Right atrium auricular region (tissue), 2 donors: ENCODE measurements around the gene REV3L. TPM values are rescaled to one million over a fixed set of nuclear protein-coding genes. Genes with fewer than 3 reads are reported as not detected.

Experiments
- DNase-seq: peaks from one replicate; pipeline ENCODE4 v3.0.0-alpha.2; 2019; ENCODE audit warnings: low spot score
- H3K27ac ChIP-seq, 2 donors: fragments of 200-600 bp; sonication (generic); 1 replicate in 1 of 2; 2 replicates in 1 of 2; pipeline ENCODE4 v1.5.1; 2016 to 2019
- H3K27me3 ChIP-seq, 2 donors: fragments of 200-600 bp; sonication (generic); one replicate each; pipeline versions ENCODE4 v1.5.1 to v1.6.0; 2017 to 2019
- H3K36me3 ChIP-seq: fragments of 200-600 bp; sonication (generic); one replicate; pipeline ENCODE4 v1.5.1; 2016
- H3K4me1 ChIP-seq, 2 donors: fragments of 200-600 bp; sonication (generic); one replicate each; pipeline versions ENCODE4 v1.5.1 to v1.6.0; 2017 to 2019
- H3K4me3 ChIP-seq, 2 donors: fragments of 200-600 bp; sonication (generic); 1 replicate in 1 of 2; 2 replicates in 1 of 2; pipeline ENCODE4 v1.5.1; 2017 to 2019; ENCODE audit warnings: mild to moderate bottlenecking in 1 of 2, moderate library complexity in 1 of 2
- H3K9me3 ChIP-seq, 2 donors: fragments of 200-600 bp; sonication (generic); one replicate each; pipeline ENCODE4 v1.5.1; 2019
- total RNA-seq, 2 donors: library from RNA; depleted of rRNA; stranded (reverse); fragments of >200 nt; gene quantifications; one replicate each; pipeline ENCODE4 v1.1.0, GENCODE V29; 2016
- TF ChIP-seq, protein P1 (sequence below), 2 donors: fragments of 200-600 bp; sonication (generic); IDR thresholded peaks; one replicate each; pipeline ENCODE4 v1.5.1; 2019; ENCODE audit warnings: antibody characterized with exemption in 2 of 2

Gene REV3L
- total RNA-seq, 2 donors from 2014 or later = 14.5 to 34.2 TPM

- no peak for DNase-seq
- peak overlapping the region; percentile 51 to 63 for H3K27ac ChIP-seq
- H3K27me3 ChIP-seq = no peaks in the 10 kb centered on the region
- H3K9me3 ChIP-seq = peaks cover 0 to 10% of the 10 kb centered on the region in 2 donors
- no peak overlapping the region for H3K4me3 ChIP-seq
- TF ChIP-seq, protein P1, sequence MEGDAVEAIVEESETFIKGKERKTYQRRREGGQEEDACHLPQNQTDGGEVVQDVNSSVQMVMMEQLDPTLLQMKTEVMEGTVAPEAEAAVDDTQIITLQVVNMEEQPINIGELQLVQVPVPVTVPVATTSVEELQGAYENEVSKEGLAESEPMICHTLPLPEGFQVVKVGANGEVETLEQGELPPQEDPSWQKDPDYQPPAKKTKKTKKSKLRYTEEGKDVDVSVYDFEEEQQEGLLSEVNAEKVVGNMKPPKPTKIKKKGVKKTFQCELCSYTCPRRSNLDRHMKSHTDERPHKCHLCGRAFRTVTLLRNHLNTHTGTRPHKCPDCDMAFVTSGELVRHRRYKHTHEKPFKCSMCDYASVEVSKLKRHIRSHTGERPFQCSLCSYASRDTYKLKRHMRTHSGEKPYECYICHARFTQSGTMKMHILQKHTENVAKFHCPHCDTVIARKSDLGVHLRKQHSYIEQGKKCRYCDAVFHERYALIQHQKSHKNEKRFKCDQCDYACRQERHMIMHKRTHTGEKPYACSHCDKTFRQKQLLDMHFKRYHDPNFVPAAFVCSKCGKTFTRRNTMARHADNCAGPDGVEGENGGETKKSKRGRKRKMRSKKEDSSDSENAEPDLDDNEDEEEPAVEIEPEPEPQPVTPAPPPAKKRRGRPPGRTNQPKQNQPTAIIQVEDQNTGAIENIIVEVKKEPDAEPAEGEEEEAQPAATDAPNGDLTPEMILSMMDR (IDR thresholded peaks at IDR 0.05) = no peak
- H3K4me1 ChIP-seq = peaks cover 0 to 20% of the 10 kb centered on the region in 2 donors
- peaks cover 17% of the 10 kb centered on the region for H3K36me3 ChIP-seq
Measured at GRCh38 chr6:111462770-111463391, 20.1 kb downstream of the REV3L start.

GRCh38 chr6:111461860-111462259, 21.2 kb downstream of the REV3L start:
- no peak for DNase-seq
- H3K27ac ChIP-seq = no peak overlapping the region
- TF ChIP-seq, protein P1 (IDR thresholded peaks at IDR 0.05) = no peak
- H3K9me3 ChIP-seq = peaks cover 0 to 10% of the 10 kb centered on the region in 2 donors
- peaks cover 17% of the 10 kb centered on the region for H3K36me3 ChIP-seq
- no peak overlapping the region for H3K4me3 ChIP-seq
- H3K4me1 ChIP-seq = peaks cover 0 to 20% of the 10 kb centered on the region in 2 donors
- no peaks in the 10 kb centered on the region for H3K27me3 ChIP-seq

DNA sequence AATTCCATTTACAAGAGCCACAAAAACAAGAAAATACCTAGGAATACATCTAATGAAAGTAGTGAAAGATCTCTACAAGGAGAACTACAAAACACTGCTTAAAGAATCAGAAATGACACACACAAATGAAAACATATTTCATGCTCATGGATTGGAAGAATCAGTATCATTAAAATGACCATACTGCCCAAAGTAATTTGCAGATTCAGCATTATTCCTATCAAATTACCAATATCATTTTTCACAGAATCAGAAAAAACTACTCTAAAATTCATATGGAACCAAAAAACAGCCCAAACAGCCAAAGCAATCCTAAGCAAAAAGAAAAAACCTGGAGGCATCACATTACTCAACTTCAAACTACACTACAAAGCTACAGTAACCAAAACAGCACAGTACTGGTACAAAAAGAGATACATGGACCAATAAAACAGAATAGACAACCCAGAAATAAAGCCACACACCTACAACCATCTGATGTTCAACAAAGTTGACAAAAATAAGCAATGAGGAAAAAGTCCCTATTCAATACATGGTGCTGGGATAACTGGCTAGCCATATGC, 24.3 kb downstream of the REV3L start:
- peaks cover 0 to 10% of the 10 kb centered on the region in 2 donors for H3K9me3 ChIP-seq
- DNase-seq = no peak
- peaks cover 13% of the 10 kb centered on the region for H3K36me3 ChIP-seq
- TF ChIP-seq, protein P1 (IDR thresholded peaks at IDR 0.05) = no peak
- H3K27me3 ChIP-seq = no peaks in the 10 kb centered on the region
- H3K27ac ChIP-seq = no peak overlapping the region
- H3K4me3 ChIP-seq = no peak overlapping the region
- peaks cover 0 to 28% of the 10 kb centered on the region in 2 donors for H3K4me1 ChIP-seq

GRCh38 chr6:111456208-111456607, 26.8 kb downstream of the REV3L start:
- Histone ChIP-seq H3K9me3 (peaks cover 0 to 10% of the 10 kb centered on the region in 2 donors), H3K36me3 (peaks cover 13% of the 10 kb centered on the region), H3K27me3 (no peaks in the 10 kb centered on the region), H3K4me3 (no peak overlapping the region), H3K4me1 (peaks cover 0 to 12% of the 10 kb centered on the region in 2 donors), H3K27ac (no peak overlapping the region)
- DNase-seq = no peak
- TF ChIP-seq, protein P1 (IDR thresholded peaks at IDR 0.05) = no peak

DNA sequence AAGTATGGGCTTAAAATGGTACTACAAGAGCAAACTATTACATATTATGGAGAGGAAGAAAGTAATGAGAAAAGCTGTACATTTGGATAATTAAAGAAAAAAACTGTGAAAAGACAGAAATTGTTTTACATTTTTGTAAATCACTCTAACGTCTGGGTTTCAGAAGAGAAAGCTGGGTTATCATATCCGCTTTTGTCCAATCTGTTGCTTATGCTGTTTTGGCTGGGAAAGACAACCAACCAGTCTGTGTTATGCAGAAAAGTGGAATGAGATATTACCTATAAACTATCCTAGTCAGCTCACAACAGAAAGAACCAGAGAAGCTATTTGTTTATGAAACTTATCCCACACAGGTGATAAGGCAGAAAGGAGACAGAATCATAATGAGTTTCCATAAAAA, 32.4 kb downstream of the REV3L start:
- no peak for DNase-seq
- TF ChIP-seq, protein P1 (IDR thresholded peaks at IDR 0.05) = no peak
- Histone ChIP-seq H3K4me1 (peaks cover 0 to 16% of the 10 kb centered on the region in 2 donors), H3K27me3 (no peaks in the 10 kb centered on the region), H3K36me3 (no peaks in the 10 kb centered on the region), H3K4me3 (no peak overlapping the region), H3K9me3 (no peaks in the 10 kb centered on the region), H3K27ac (no peak overlapping the region)
